GM12865 (cell line): Measurements from ENCODE around the gene ALDH4A1.

ENCODE experiments used
- DNase-seq: peaks from one replicate; pipeline ENCODE4 v3.0.0; 2010; ENCODE audit warnings: low read depth
- H3K4me3 ChIP-seq: 2 replicates; pipeline ENCODE4 v1.5.1; 2011; ENCODE audit warnings: mild to moderate bottlenecking, low read depth, low read length, control low read depth
- CTCF ChIP-seq: IDR thresholded peaks from 2 replicates; pipeline ENCODE4 v1.5.1; 2011; ENCODE audit warnings: low read length, control low read depth, low read depth, inconsistent platforms; ENCODE audit not compliant: insufficient read depth; ENCODE audit errors: missing control alignments

The ALDH4A1 gene

DNA sequence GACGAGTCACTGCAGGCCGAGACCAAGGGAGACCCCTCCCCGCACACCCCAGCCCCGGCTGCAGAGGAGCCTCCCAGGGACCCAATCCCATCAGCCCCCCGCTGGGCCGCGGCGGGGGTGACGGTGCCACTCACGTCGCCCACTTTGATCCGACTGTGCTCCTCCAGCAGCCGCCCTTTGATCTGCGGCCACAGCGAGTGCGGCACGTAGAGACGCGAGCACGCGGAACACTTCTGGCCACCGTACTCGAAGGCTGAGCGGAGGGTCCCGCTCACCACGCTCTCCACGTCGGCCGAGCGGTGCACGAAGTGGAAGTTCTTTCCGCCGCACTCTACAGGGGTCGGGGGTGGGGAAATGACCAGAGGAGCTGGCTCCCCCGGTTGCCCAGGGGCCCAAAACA lies 25.1 kb downstream of the ALDH4A1 start:
- TF ChIP-seq CTCF: no peak
- DNase-seq: no peak
- H3K4me3 ChIP-seq: no peak overlapping the region

DNA sequence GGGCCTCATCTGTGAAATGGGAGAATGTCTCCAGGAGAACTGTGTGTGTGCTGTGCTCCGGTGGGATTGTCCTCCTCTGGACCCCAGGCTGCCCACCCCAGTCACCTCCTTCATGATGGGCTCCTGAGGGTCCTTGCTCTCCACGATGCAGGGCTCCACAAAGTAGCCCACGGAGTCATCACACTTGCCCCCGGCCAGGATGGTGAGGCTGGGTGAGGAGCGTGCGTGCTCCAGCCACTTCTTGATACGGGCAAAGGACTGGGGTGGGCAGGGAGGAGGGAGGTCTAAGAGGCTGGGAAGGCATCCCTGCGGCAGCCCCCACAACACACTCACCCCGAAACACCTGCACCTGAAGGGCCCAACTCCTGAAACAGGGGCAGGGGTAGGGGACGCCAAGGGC lies 26.1 kb downstream of the ALDH4A1 start:
- no peak for TF ChIP-seq CTCF
- DNase-seq: no peak
- H3K4me3 ChIP-seq: no peak overlapping the region

GRCh38 chr1:18875796-18876128 lies 26.6 kb downstream of the ALDH4A1 start:
- no peak overlapping the region for H3K4me3 ChIP-seq
- DNase-seq: no peak
- TF ChIP-seq CTCF: no peak

- peak; percentile 90 for TF ChIP-seq CTCF
These were observed 27.1 kb downstream of the ALDH4A1 start for GRCh38 chr1:18875107-18875795.

GRCh38 chr1:18874600-18874999 lies 27.8 kb downstream of the ALDH4A1 start:
- H3K4me3 ChIP-seq: no peak overlapping the region

More at GRCh38 chr1:18875107-18875795, 27.1 kb downstream of the ALDH4A1 start:
- H3K4me3 ChIP-seq: no peak overlapping the region
- peak; percentile 87 for DNase-seq

DNA sequence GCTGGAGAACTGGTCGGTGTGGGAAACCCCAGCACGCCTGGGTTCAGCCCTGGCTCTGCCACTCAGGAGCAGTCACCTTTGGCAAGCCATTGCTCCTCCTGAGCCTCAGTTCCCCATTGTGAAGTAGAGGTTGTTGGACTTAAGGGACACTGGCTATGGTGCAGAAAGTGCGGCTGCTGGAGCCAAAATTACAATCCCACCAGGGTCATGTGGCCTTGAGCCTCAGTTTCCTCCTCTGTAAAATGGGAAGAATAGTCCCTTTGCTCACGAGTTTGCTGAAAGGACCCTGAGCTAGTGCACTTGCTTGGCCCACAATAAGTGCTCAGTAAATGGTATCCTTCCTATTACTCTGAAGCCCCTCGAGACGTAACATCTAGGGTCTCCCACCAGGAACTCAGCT lies 28.3 kb downstream of the ALDH4A1 start:
- no peak for DNase-seq
- TF ChIP-seq CTCF: no peak
- no peak overlapping the region for H3K4me3 ChIP-seq

More at GRCh38 chr1:18874600-18874999, 27.8 kb downstream of the ALDH4A1 start:
- TF ChIP-seq CTCF: no peak
- no peak for DNase-seq

DNA sequence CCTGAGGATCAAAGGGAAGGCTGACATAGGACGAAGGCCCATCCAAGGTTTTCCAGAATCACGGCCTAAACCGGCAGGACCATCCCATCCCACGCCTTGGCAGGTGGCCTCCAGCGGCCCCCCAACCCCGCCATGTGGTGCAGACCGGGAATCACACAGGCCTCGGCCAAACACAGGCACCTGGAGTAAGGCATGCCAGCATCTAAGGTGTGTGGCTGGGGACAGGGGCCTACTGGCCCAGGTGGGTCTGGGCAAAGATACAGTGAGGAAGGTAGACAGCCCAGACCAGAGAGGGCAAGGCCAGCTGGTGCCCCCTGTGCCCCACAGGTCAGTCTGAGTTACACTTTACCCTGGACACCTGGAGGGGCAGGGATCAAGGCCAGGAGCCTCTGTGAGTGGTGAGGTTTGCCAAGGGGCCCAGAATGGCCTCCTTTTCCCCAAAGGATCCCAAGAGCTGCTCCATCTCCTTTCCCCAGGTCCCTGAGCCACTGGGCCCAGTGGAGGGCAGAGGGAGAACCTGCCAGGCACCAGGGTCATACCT lies 30.2 kb downstream of the ALDH4A1 start:
- no peak for TF ChIP-seq CTCF
- no peak for DNase-seq
- no peak overlapping the region for H3K4me3 ChIP-seq
